Mesenteric fat pad (tissue), 1 donor: Measurements from ENCODE around the gene MIS18A. TPM values are rescaled to one million over a fixed set of nuclear protein-coding genes. Genes with fewer than 3 reads are reported as not detected.

Experiments
- DNase-seq: peaks from one replicate; pipeline ENCODE4 v3.0.0-alpha.2; 2020; ENCODE audit warnings: low spot score
- long read RNA-seq: library from polyadenylated mRNA; unstranded; transcript quantifications from one replicate; pipeline ENCODE4 v2.0.0, GENCODE V29; 2020
- total RNA-seq: library from RNA; stranded (reverse); fragmentation: NEBNext Ultra II Directional; extraction: Animal tissue kit (Norgen Biotek cat#: 25700); gene quantifications from one replicate; pipeline ENCODE4 v1.2.1, GENCODE V29; 2021
- donor health status: DM: yes; HTN: yes; CAD: no.

MIS18A gene, protein sequence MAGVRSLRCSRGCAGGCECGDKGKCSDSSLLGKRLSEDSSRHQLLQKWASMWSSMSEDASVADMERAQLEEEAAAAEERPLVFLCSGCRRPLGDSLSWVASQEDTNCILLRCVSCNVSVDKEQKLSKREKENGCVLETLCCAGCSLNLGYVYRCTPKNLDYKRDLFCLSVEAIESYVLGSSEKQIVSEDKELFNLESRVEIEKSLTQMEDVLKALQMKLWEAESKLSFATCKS
- total RNA-seq = 5.4 TPM
- long read RNA-seq, transcript MIS18A-201 (5 exons, 1,575 nt) = major isoform, 10 of 10 reads
- long read RNA-seq, partial matches to known transcripts = 0 of 10 reads
- long read RNA-seq, other reads (novel, unspliced or antisense) = 0 of 10 reads

GRCh38 chr21:32278518-32279376, at the start of gene MIS18A:
MIS18A (minus strand) TSS chr21:32279049; CDS start chr21:32279014, 35 bp downstream.
- DNase-seq = peak; percentile 99

GRCh38 chr21:32328595-32328994, 49.7 kb upstream of the MIS18A start:
- DNase-seq = no peak

DNA sequence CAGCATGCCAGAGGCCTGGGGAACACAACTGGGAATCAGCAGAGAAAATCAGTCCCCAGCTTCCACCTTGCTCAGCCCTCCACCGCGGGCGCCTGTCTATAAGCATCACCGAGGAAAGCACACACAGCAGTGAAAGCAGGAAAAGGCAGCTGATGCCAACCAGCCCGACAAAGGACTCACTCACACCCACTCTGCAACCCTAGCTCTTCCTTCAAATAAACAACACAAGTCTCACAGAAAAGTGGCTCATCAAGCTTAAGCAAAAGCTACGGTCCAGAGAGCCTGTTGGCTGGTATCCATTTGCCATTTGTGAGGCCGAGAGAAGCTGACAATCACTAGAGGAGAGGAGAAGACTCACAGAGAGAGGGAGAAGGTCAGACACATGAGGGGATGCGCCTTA, 46.9 kb upstream of the MIS18A start:
- no peak for DNase-seq

DNA sequence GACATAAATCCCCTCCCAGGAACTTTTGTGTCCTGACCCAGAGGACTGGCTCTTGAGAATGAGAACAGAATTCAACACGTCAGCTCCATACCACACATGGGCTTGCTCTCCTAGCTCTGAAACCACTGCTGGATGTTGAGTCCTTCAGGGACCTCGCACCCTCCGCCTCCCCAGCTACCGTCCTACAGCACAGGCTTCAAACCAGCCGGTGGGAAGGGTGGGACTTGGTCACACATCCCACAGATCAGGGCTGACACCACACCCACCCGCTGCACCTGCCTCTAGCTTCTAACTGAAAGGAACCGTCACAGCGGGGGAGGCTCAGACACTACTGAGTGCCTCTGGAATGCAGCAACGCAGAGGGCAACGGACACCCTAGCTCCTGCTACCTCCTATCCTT, 43.8 kb upstream of the MIS18A start:
- DNase-seq = peak; percentile 45

- DNase-seq = no peak
These were observed 43.3 kb upstream of the MIS18A start for GRCh38 chr21:32322103-32322502.

DNA sequence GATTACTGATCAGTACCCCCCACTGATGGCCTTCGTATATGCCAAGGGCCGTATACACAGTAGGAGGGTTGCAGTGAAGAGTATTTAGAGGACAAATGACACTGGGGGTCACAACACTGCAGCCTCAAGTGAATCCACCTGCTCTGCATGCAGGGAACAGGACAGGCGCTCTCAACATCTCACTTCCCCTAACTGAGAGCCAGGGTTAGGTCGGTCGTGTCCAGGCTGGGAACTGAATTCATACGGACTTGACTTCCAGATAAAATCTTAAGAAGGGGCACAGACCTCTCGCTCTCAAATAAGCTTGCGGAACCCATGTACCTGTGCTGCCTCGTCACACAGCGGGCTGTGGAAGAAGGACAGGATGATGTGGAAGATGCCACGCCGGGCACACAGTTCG, 42.6 kb upstream of the MIS18A start:
- DNase-seq = no peak

DNA sequence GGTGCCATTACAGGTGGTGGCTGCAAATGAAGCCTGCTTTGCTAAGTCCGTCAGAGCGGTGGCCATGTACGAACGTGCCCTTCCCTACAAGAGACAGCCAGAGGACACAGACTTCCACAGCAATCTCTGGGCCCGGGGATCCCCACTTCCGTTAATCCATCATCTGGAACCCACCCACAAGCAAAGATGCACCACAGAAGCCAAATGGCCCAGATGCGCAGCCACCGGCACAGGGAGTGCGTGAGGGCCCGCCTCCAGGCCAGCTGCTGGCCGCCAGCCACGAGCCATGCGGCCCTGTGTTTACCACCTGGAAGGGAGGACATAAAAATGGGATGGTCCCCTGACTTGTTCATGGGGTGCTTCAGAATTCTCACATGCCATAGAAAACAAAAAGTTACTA, 41.9 kb upstream of the MIS18A start:
- peak; percentile 75 for DNase-seq

GRCh38 chr21:32320059-32320458, 41.2 kb upstream of the MIS18A start:
- peak; percentile 24 for DNase-seq

- DNase-seq = peak; percentile 74
These were observed 40.2 kb upstream of the MIS18A start for GRCh38 chr21:32319012-32319411.

DNA sequence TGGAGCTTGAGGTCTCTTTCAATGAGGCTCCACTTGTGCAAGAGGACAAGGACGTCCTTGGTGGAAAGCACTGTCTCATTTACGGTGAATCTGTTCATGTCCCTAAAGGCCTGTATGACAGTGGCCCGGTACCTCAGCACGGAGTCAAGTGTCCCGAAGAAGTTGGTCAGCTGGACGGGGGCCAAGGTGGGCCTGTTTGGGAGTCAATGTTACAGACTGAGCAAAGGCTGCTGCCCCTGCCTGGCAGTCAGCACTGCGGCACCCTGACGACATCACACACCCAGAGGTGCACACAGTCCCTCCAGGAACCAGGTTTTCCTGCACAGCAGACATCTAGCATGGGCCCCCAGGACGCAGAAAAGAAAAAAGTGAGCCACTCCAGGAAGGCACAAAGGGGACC, 38.9 kb upstream of the MIS18A start:
- DNase-seq = peak; percentile 84

DNA sequence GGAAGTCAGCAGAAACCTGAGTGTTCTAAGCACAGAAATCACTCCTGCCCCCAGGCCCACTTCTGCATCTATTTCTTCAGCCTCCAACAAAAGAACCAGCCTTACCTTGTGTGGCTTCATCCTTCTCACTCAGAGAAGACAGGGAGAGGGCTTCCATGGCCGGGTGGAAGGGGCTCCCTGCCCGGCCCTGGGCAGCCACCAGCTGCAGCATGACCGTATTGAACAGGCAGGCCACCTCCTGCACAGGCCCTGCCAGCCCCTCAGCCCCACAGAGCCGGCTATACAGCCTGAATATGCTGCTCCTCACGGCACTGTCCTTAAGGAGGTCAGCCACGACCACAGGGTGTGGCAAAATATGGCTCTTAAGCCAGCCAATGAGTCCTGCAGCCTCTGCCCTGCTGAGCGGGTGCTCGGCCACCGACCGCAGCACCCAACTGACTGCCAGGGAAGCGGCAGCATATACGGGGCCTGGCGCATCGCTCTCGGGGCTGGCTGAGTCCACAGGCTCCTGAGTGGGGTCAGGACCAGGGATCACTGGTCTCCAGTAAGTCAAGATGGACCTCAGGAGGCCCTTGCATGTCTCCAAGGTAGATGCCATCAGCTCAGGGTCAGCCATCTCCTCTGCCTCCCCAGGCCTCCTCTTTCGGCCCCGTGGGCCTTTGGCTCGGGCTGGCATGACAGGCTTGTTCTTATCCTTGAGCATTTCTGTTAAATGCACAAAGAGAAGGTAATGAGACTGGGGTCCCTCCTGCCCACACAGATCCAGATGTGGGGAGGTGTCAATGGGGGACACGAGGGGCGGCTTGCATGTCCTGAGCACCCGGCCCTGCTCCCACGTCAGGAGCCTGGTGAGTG, 37.7 kb upstream of the MIS18A start:
- DNase-seq = peak; percentile 86

DNA sequence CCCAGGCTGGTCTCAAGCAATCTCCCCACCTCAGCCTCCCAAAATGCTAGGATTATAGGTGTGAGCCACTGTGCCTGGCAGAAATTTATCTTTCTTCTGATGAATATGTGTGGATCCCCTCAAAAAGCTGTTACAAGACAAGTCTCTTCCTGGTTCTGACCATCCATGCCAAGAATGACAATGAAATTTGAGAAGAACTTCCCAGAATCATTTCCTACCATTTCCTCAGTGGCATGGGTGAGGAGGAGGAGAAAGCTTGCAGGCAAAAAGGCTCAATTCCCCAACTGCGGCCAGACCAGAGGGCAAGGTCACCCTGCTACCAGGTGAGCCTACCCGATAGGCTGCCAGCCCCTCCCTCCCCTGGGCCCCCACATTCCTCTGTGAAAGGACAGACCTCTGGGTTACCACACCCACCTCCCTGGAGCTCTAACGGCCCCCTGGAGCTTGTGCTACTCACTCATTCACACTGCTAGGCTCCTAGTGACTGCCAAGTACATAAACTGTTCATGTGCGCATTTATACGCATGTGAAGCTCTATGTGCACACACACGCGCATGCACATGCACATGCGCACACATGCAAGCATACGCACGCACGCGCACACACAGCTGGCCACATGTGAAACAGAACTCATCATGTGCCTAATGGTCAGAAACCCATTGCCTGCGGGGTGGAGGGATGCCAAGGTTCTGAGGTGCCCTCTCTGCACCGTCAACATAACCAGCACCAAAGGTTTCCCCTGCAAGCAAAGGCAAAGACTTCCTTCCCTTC, 36.8 kb upstream of the MIS18A start:
- peak; percentile 59 for DNase-seq

- DNase-seq = peak; percentile 47
These were observed 36.0 kb upstream of the MIS18A start for GRCh38 chr21:32314806-32315205.

DNA sequence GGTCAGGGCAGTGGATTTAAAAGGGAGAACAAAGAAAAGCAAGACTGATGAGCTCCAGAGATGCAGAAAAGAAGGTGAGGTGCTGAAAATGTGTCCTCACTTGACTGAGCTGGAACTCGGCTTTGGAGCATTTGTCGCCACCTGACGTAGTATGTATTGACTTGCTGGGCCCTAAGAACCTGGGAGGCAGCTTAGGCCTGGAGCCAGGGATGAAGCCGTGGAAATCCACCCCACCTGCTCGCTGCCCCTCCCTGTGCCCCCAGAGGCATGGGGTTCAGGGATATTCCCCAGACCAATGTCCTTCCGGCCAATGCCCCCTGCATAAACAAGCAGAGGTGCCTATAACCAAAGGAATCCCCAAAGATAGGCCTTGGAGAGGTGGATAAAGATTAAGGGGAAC, 34.1 kb upstream of the MIS18A start:
- peak; percentile 47 for DNase-seq

DNA sequence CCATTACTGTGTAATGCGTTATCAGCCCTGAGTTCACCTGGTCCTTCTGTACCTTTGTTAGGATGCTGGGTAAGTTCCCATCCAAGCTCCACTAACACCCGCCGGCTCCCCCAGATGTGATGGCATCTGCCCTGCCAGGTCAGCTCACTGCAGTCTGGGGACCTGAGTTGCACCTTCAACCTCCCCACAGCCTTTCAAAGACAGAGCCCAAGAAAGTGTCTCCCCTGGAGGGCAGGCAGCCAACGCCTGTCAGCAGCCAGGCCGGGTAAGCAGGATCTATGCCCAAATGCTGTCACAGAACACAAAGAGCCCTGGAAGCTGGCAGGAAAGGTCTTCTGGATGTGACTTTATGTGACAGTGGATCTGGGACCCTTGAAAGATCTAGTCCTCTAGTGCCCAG, 33.5 kb upstream of the MIS18A start:
- peak; percentile 69 for DNase-seq

GRCh38 chr21:32311621-32312020, 32.8 kb upstream of the MIS18A start:
- DNase-seq = peak; percentile 79

DNA sequence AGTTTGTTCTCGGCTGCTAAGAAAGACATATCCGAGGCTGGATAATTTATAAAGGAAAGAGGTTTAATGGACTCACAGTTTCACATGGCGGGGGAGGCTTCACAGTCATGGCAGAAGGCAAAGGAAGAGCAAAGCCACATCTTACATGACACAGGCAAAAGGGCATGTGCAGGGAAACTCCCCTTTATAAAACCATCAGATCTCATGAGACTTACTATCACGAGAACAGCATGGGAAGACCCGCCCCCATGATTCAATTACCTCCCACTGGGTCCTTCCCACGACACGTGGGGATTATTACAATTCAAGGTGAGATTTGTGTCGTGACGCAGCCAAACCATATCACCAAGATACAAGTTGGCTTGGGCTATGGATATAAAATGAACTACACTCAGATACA, 32.1 kb upstream of the MIS18A start:
- peak; percentile 45 for DNase-seq

GRCh38 chr21:32309906-32310460, 31.1 kb upstream of the MIS18A start:
- peak; percentile 49 for DNase-seq

GRCh38 chr21:32308696-32309095, 29.8 kb upstream of the MIS18A start:
- DNase-seq = peak; percentile 62

GRCh38 chr21:32307706-32308105, 28.9 kb upstream of the MIS18A start:
- DNase-seq = peak; percentile 35
